ENCODE data around the gene ADAM19. TPM values are rescaled to one million over a fixed set of nuclear protein-coding genes. Genes with fewer than 3 reads are reported as not detected.

The ADAM19 gene
- total RNA-seq, 1 donor from 2014 or later, result 176 TPM

DNA sequence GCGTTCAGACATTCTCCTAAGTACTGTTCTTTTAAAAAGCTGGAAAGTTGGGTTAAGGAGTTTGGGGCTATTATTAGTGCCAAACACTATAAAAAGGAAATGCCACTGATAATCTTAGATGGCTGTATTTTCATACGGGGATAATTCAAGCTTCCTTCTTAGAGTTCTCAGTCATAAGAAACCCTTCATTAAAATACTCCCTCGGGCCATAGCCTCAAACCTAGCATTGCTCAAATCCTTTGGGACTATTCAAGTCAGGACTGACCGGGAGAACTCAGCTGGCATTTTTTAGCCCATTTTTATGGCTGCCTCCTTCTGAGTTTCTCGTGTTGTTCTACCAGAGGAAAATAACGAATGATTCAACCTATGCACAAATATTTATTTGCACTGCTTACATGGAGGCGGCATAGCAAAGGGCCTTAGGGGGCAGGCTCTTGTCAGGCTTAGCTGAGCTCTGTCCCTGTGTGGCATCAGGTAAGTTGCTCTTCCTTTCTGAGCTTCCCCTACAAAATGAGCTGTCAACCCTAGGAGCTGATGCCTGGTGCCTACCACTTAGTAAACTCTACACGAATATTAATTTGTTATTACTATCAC, 33.5 kb upstream of the ADAM19 start:
- Mint-ChIP-seq H3K9me3 (ENCODE audit: unreplicated experiment) (no peaks in the 10 kb centered on the region), H3K4me1 (ENCODE audit: unreplicated experiment) (peaks cover 6% of the 10 kb centered on the region), H3K27me3 (ENCODE audit: unreplicated experiment) (peaks cover 5% of the 10 kb centered on the region), H3K27ac (ENCODE audit: unreplicated experiment) (no peak overlapping the region), H3K36me3 (ENCODE audit: low read depth, unreplicated experiment) (no peaks in the 10 kb centered on the region), H3K4me3 (ENCODE audit: unreplicated experiment) (no peak overlapping the region)
- no peak for DNase-seq (ENCODE audit: low spot score)
- no peak for TF ChIP-seq CTCF (IDR thresholded peaks at IDR 0.05; ENCODE audit: unreplicated experiment)

DNA sequence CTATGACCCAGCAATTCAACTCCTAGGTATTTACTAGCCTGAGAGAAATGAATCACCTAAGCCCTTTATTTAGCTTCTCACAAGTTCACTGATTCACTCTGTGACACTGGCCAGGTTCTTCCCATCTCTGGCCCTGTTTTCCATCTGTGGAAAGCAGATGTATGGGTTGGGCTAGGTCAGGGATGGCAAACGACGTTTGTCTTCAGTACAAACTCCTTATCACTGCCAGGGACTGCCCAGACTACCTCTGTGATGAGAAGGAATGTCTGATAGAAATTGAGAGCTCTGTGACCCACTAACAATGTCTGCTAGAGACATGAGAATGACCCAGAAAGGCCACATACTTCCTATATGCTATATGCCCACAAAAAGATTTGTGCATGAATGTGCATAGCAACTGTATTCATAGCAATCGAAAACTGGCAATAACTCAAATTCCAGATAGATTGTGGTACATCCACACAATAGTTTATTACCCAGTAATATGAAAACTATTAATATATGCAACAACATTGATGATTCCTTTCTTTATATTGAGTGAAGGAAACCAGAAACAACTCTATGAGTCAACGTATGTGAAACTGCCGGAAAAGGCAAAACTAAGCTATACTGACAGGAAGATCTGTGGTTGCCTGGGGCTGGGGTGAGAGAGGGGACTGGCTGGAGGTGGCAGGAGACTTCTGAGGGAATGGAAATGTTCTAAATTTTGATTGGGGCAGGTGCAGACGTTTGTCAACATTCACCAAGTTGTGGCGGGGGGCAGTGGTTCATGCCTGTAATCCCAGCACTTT, 32.0 kb upstream of the ADAM19 start:
- peaks cover 2% of the 10 kb centered on the region for H3K27me3 Mint-ChIP-seq (ENCODE audit: unreplicated experiment)
- H3K9me3 Mint-ChIP-seq (ENCODE audit: unreplicated experiment), result no peaks in the 10 kb centered on the region
- H3K4me1 Mint-ChIP-seq (ENCODE audit: unreplicated experiment), result no peaks in the 10 kb centered on the region
- no peak for TF ChIP-seq CTCF (IDR thresholded peaks at IDR 0.05; ENCODE audit: unreplicated experiment)
- DNase-seq (ENCODE audit: low spot score), result no peak
- no peak overlapping the region for H3K4me3 Mint-ChIP-seq (ENCODE audit: unreplicated experiment)
- no peaks in the 10 kb centered on the region for H3K36me3 Mint-ChIP-seq (ENCODE audit: low read depth, unreplicated experiment)
- no peak overlapping the region for H3K27ac Mint-ChIP-seq (ENCODE audit: unreplicated experiment)

DNA sequence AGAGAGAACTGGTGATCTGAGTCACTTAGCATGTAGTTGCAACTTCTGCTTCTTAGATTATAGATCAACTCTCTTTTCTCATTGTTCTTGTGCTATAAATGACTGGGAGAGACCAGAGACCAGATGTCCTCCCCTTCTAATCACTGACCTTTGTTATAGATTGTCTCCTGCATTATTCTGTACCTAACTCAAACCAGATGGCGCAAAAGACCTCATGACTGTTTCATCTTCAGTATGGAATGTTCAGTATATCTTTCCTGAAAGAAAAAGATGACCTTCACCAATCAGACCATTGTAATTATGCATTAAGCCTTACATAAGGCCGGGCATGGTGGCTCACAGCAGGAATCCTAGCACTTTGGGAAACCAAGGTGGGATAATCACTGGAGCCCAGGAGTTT, 30.5 kb upstream of the ADAM19 start:
- Mint-ChIP-seq H3K27me3 (ENCODE audit: unreplicated experiment) (peaks cover 2% of the 10 kb centered on the region), H3K27ac (ENCODE audit: unreplicated experiment) (no peak overlapping the region), H3K36me3 (ENCODE audit: low read depth, unreplicated experiment) (no peaks in the 10 kb centered on the region), H3K4me1 (ENCODE audit: unreplicated experiment) (no peaks in the 10 kb centered on the region), H3K4me3 (ENCODE audit: unreplicated experiment) (no peak overlapping the region), H3K9me3 (ENCODE audit: unreplicated experiment) (no peaks in the 10 kb centered on the region)
- no peak for TF ChIP-seq CTCF (IDR thresholded peaks at IDR 0.05; ENCODE audit: unreplicated experiment)
- no peak for DNase-seq (ENCODE audit: low spot score)

DNA sequence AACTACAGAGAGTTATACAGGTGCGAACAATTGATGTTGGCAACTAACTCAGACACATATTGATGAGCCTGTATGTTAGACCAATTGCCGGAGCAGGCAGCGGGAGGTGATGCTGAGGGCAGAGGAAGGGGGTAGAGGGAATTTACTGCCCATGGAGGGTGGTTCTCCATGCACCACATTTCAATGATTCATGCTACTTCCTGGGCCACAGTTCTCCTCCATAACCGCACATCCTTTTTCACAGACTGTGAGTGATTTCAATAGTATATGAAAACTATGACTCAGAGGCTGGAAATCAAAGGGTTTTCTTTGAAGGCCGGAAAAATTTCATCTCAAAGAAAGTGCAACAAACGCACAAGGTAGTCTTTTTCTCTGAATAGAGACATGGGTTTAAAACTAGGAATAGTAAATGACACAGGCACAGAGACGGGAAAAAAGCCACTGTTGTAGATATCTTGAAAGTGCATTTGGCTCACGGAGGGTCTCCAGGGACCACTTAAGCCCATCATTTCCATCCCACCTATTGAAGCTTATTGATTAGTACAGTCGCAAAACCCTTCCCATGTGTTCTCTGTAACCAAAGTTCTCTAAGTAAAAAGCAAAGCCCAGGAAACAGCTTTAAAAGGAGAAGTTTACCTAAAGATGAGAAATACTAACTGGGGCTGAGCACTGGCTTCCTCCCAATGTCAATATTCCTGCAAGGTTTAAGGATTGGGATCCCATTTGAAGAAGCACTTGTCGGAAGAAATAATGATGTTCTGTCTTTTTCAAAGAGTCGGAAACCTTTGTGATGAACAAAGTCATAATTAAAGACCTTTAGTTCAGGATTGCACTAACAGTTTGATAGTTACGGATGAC, 28.0 kb upstream of the ADAM19 start:
- peaks cover 2% of the 10 kb centered on the region for H3K27me3 Mint-ChIP-seq (ENCODE audit: unreplicated experiment)
- TF ChIP-seq CTCF (IDR thresholded peaks at IDR 0.05; ENCODE audit: unreplicated experiment), result no peak
- no peak for DNase-seq (ENCODE audit: low spot score)

More for the DNA sequence above, 28.0 kb upstream of the ADAM19 start:
- H3K4me3 Mint-ChIP-seq (ENCODE audit: unreplicated experiment), result no peak overlapping the region
- no peaks in the 10 kb centered on the region for H3K9me3 Mint-ChIP-seq (ENCODE audit: unreplicated experiment)
- H3K36me3 Mint-ChIP-seq (ENCODE audit: low read depth, unreplicated experiment), result no peaks in the 10 kb centered on the region
- H3K27ac Mint-ChIP-seq (ENCODE audit: unreplicated experiment), result no peak overlapping the region
- H3K4me1 Mint-ChIP-seq (ENCODE audit: unreplicated experiment), result no peaks in the 10 kb centered on the region
